GM18502 (cell line): ENCODE measurements around the gene C1orf115.
A peak's percentile ranks its signal among the peaks of the same experiment; 100 is the strongest.
"Not testable (repeated sequence)": the region's sequence is repeated elsewhere in the genome, so short reads cannot be mapped to it uniquely, and the experiment has no call there.

Experiments
- ATAC-seq: cut with Tn5 transposase; IDR thresholded peaks from one replicate; pipeline ENCODE4 v1.9.1; 2021; ENCODE audit warnings: mild to moderate bottlenecking; ENCODE audit not compliant: unreplicated experiment, poor library complexity

C1orf115 gene

GRCh38 chr1:220690140-220691052 is at the start of gene C1orf115:
Gene C1orf115 (plus strand): TSS chr1:220690363. CDS start chr1:220690403, 40 bp downstream.
- peak; percentile 98 for ATAC-seq

GRCh38 chr1:220642285-220642684 is 47.9 kb upstream of the C1orf115 start:
- no peak for ATAC-seq

GRCh38 chr1:220652995-220653394 is 37.2 kb upstream of the C1orf115 start:
- ATAC-seq = no peak

- ATAC-seq = peak; percentile 94
Measured at GRCh38 chr1:220655509-220655908, 34.7 kb upstream of the C1orf115 start.

GRCh38 chr1:220655961-220656740 is 34.0 kb upstream of the C1orf115 start:
- peak; percentile 36 for ATAC-seq

GRCh38 chr1:220666349-220666748 is 23.8 kb upstream of the C1orf115 start:
- ATAC-seq = no peak

- no peak for ATAC-seq
Measured at GRCh38 chr1:220669005-220669404, 21.2 kb upstream of the C1orf115 start.

GRCh38 chr1:220670365-220670764 is 19.8 kb upstream of the C1orf115 start:
- no peak for ATAC-seq

GRCh38 chr1:220673921-220674320 is 16.2 kb upstream of the C1orf115 start:
- no peak for ATAC-seq

GRCh38 chr1:220677251-220677650 is 12.9 kb upstream of the C1orf115 start:
- no peak for ATAC-seq

- peak; percentile 94 for ATAC-seq
Measured at GRCh38 chr1:220680085-220680687, 10.0 kb upstream of the C1orf115 start.

GRCh38 chr1:220681220-220681880 is 8.8 kb upstream of the C1orf115 start:
- ATAC-seq = no peak

GRCh38 chr1:220682901-220683576 is 7.1 kb upstream of the C1orf115 start:
- ATAC-seq = no peak

GRCh38 chr1:220683716-220684115 is 6.4 kb upstream of the C1orf115 start:
- not testable (repeated sequence) for ATAC-seq

GRCh38 chr1:220684890-220685289 is 5.3 kb upstream of the C1orf115 start:
- no peak for ATAC-seq

GRCh38 chr1:220685879-220686278 is 4.3 kb upstream of the C1orf115 start:
- no peak for ATAC-seq

- no peak for ATAC-seq
Measured at GRCh38 chr1:220687809-220688208, 2.4 kb upstream of the C1orf115 start.

- no peak for ATAC-seq
Measured at GRCh38 chr1:220689666-220690065, 497 bp upstream of the C1orf115 start.

- no peak for ATAC-seq
Measured at GRCh38 chr1:220691053-220691684, 1.0 kb downstream of the C1orf115 start.
